NCI-H226 (cell line): Measurements from ENCODE around the gene UTP18.
"Not testable (repeated sequence)": the region's sequence is repeated elsewhere in the genome, so short reads cannot be mapped to it uniquely, and the experiment has no call there.

Experiments used
- DNase-seq: peaks from one replicate; pipeline ENCODE4 v3.0.0-alpha.2; 2015

The UTP18 gene

DNA sequence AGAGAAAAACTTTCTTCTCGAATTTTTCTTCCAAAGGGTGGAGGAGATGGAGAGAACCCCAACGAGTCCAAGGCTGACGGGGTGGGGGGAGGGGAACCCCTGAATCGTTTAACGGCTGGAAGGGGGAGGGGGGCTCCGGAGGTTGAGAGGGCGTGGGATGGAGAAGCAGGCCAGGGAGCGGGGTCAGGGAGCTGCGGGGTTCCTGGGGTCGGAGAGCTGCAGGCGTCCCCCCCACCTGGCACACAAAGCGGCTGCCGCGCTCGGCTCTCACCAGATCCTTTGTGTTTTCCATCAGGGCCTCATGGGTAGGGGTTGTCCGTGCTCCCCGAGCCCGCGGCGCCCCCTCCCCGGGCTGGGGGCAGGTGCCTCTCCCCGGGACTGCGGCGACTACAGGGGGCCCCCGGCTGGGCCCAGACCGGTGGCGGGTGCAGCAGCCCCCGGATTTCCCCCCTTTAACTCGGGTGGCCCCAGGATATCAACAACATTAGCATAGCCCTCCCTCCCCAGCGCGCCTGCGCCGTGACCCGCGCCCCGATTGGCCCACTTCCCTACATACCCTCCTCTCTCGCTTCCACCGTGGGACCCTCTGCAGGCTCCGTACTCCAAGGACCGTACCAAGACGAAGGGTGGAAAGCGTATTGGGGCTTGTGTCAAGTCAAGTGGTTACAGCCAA is 646 bp upstream of the UTP18 start, which contains the start of gene MBTD1:
Gene MBTD1, minus strand, starts transcription at position 486 of the 673 bp plus-strand sequence. CDS start 34,888 bp downstream, outside the sequence.
- peak; percentile 86 for DNase-seq

DNA sequence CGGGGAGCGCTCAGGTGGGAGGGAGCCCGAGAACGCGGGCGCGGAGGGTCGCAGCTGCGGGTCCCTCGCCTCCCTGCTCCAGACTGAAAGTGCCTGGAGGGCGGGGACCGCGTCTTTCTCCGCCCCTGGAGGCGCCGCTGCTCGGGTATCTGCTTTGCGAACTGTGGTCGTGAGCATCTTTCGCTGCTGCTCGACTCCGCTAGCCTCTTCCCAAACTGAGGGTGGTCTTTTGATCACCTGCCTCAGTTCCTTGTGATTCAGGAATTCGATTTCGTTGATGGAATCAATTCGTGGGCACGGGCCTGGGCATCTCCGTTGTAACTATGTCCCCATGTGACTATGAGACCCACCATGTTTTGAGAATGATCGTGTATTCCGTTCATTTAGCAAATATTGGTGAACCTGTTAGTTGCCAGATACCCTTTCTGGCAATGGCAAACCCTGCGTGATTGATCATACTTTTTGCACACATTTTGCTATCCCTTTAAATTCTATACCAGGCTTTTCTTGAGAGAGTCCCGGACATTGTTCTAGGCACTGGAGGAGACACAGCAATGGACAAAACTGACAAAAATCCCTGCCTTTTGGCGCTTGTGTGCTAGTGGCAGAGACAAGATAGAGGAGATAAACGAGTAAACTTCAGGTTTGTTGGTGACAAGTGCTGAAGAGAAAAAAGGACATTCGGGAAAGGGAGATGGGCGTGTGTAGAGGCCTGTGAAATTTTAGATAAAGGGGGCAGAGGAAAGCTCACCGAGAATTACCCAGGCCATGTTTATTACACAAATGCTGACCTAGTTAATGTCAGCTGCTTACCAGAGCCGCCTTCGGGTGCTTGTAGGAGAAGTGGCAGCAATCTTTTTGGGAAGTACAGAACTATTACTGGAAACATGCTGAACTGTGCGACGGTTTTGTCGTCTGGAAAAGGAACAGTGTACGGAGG is 948 bp downstream of the UTP18 start:
- DNase-seq, result no peak

DNA sequence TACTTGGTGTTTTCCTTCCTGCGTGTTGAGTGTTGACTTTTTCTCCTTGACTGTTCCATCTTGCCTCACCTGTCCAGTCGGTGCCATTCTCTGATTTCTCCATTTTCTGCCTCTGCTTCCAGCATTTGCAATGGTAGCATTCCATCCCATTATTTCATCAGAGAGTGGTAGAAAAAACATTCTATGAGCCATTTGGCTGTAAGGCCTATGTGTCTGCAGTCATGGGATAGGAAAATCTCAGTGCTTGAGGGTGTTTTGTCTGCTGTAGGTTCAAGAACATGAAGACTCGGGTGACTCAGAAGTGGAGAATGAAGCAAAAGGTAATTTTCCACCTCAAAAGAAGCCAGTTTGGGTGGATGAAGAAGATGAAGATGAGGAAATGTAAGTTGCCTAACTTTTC is 2.7 kb downstream of the UTP18 start:
- DNase-seq, result peak; percentile 49

DNA sequence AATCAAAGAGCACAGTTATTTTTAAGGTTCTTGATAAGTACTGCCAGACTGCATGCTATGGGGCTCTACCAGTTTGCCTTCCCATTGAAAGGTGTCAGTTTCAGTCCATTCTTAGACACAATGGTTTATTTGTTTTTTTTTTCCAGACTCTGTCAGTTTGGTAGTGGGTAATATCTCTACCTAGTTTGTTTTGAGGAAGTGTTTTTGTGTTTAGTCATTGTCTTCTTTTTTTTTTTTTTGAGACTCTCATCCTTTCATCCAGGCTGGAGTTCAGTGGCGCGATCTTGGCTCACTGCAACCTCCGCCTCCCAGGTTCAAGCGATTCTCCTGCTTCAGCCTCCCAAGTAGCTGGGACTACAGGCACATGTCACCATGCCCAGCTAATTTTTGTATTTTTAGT is 4.1 kb downstream of the UTP18 start:
- DNase-seq, result not testable (repeated sequence)

DNA sequence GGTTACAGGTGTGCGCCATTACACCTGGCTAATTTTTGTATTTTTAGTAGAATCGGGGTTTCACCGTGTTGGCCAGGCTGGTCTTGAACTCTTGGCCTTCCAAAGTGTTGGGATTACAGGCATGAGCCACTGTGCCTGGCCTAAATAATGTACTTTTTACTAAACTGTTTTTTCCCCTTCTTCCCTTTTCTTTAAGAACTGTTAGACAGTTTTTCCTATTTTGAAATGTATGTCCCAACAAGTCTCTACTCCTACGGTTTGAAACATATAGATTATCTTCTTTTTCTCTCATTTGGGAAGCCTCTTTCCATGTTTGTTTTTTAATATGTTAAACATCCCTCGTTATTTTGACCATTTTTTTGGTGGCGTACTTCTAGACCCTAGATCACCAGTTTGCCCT is 9.6 kb downstream of the UTP18 start:
- no peak for DNase-seq

DNA sequence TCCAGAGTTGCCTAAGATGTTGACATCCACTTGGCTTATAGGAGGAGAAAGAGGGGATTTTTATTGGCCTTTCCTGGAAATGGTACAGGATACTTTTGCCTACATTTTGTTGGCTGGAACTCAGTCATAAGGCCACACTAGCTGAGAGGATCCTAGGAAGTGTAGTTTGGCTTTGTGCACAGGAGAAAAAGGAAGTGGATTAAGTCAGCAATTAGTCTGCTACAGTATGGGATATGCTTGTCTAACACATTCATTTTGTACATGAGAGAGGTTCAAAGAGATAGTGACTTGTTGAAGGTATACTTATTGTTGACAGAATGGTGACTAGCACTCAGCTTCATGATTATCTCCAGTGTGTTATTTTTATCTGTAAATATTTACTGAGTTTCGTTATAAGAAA is 10.3 kb downstream of the UTP18 start:
- no peak for DNase-seq

DNA sequence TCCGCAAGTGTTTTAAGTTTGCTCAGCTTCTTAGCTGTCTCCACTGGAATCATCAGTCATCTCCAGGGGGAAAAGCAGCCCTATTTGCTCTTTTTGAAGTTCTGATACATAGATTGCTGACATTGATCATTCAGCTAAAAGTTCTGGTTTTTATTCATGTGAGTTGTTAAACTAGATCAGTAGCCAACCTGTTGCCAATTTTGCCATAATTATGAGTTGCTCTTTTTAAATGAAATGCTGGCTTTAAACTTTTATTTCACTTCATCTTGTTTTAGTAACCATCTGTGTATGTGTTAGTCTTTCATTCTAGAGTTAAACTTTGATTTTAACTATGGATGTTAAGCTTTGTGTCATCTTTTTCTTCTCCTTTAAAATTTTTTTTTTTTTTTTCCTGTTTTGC is 12.5 kb downstream of the UTP18 start:
- DNase-seq, result no peak

DNA sequence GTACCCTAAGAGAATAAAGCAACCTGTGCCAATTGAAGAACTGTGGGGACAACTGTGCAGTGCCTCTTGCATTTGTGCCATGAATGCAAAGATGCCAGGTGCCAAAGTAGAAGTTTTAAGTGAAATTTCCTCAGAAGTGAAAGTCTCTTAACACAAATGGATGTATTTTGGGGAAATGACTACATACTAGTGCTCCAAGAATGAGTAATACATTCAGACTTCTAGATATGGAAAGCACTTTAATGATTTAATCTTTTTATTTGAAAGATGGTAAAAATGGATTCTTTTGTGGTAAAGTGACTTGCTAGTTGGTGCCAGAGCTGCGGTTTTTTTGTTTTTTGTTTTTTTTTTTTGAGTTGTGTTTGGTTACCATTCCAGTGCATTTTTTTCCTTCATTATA is 15.0 kb downstream of the UTP18 start:
- DNase-seq, result no peak

DNA sequence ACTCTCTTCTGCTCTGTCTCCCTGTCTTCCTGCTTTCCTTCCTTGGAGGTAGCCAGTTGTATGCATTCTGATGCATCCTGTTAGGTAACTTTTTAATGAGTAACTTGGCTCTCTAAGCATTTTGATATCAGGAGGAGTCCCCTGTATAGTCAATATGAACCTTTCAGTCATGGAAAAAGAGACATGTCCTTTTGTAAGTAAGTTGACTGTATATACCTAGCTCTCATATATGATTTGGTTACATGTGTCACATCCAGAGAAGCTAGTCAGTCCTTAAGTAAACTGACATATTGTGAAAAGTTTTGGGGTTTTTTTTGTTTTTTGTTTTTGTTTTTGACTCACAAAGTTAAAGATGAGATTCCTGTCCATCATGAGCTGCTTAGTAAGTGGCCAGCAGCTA is 18.8 kb downstream of the UTP18 start:
- no peak for DNase-seq

DNA sequence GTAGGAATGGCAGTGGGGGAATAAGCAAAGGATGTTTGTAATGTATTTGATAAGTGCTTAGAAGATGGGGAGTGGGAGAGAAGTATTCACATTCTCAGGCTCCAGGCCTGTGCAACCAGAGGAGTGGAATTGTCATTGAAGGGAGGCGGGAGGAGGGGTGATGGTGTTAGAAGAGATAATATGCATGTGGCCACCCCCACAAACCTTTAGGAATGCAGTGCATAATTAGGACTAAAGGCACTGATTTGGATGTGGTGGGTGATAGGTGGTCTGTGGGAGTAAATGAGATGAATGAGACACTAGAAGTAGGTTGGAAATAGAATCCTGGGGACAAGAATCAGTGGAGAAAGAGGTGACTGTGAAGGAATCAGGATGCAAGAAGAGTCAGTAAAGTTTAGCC is 27.1 kb downstream of the UTP18 start:
- no peak for DNase-seq

DNA sequence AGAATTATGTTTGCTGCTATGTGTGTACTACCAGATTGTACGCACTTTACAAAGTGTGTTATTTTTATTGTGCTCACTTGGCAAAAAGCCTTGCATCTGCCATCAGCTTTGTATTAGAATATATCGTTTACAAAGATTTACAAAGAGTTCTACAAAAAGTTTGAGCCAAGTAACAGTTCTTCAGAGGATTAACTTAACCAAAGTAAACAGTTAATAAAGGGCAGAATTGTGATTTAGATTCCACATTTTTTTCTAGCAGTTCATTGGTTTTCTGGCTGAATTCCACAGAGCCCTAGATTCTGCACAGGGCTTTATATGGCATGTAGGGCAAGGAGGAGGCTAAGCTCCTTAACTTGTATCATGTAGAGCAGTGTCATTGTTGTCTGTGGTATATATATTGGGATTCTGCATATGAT is 29.4 kb downstream of the UTP18 start:
- no peak for DNase-seq

DNA sequence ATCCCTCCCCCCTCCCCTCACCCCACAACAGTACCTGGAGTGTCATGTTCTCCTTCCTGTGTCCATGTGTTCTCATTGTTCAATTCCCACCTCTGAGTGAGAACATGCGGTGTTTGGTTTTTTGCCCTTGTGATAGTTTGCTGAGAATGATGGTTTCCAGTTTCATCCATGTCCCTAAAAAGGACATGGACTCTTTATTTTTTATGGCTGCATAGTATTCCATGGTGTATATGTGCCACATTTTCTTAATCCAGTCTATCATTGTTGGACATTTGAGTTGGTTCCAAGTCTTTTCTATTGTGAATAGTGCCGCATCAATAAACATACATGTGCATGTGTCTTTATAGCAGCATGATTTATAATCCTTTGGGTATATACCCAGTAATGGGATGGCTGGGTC is 34.0 kb downstream of the UTP18 start:
- DNase-seq, result not testable (repeated sequence)

DNA sequence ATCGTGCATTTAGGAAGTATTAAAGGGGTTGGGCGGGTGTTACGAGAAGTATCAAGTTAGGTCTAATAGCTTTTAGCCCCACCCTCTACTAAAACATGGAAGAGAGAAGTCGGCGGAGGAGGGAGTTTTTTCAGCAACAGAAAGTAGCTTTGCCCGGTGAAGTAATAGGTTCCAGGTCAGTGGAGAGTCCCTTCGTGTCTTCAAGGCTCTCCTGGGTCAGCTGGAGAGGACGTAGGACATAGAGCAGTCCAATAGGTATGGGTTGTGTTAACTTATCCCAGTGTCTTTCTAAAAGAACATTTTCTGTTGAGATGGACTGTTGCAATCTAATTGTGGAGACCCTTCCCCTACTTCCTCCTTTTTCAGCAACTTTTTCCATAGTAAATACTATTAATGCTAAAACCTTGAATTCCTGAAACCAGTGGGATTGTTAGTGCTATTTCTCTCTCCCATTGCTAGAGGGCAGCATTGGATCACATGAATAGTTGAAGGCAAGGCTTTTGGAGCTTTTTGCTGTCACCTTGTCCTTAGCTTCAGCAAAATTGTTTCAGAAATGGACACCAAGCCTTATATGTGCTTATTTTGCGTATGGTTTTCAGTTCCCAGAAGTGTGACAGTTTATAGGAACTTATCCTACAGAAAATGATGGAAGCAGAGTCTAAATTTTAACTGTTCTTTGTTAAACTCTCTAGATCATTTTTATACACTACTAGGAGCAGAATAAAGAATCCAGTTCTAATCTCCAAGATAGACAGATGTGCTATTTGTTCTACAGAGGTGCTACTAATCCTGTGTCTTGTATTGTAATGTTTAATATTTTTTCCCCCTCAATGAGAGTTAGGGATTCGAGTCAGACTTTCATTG is 38.4 kb downstream of the UTP18 start:
- peak; percentile 19 for DNase-seq

DNA sequence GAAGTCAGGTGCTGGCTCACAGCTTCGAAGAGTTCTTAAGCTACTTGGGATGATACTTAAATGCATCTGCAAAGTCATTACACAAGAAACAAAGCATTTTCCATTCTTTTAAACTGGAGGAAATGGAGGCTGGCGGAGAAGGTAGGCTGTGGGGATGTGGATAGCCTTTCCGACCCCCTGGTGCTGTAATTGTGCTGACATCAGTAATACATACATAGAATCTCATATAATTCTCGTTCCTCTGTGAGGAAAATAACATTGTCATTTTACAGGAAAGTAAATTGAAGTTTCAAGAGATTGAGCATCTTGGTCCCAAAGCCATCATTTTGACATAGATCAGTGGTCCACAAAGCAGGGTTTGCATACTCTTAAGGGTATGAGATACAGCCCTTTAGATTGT is 39.5 kb downstream of the UTP18 start:
- DNase-seq, result no peak

DNA sequence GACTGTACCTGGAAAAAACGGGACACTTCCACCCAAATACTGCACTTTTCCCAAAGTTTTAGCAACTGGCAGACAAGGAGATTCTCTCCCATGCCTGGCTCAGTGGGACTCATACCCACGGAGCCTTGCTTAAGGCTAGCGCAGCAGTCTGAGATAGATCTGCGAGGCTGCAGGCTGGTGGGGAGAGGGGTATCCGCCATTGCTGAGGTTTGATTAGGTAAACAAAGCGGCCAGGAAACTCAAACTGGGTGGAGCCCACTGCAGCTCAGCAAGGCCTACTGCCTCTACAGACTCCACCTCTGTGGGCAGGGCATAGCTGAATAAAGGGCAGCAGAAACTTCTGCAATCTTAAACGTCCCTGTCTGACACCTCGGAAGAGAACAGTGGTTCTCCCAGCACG is 44.8 kb downstream of the UTP18 start:
- no peak for DNase-seq

DNA sequence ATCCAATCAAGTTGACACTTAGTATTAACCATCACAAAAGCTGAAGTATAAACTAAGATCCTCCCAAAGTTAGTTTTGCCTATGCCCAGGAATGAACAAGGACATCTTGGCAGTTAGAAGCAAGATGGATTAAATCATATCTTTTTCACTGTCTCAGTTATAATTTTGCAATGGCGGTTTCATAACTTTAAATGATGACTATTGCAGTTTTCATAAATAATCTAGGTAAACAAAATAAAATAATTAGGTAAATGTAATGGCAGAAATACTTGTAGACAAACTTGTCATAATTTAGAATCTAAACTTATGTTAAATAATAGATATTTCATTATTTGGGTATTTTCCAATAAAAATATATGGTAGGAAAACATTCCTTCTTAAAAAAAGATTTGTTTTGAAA is 51.7 kb downstream of the UTP18 start:
- DNase-seq, result not testable (repeated sequence)

DNA sequence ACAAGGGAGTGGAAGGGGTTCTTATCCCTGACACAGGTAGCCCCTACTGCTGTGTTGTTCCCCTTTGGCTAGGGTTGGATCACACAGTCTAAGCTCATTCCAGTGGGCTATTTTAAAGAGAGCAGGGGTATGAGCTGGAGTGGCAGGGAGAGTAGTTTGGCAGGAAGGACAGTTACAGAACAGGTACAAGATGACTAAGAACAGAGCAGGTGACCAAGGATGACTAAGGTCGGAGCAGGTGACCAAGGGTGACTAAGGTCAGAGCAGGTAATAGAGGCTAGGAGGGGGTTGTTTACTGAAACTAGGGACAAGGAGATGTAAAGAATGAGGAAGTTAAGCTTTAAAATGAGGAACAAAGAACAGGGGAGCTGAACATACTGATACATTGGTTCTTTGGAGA is 58.8 kb downstream of the UTP18 start:
- no peak for DNase-seq

DNA sequence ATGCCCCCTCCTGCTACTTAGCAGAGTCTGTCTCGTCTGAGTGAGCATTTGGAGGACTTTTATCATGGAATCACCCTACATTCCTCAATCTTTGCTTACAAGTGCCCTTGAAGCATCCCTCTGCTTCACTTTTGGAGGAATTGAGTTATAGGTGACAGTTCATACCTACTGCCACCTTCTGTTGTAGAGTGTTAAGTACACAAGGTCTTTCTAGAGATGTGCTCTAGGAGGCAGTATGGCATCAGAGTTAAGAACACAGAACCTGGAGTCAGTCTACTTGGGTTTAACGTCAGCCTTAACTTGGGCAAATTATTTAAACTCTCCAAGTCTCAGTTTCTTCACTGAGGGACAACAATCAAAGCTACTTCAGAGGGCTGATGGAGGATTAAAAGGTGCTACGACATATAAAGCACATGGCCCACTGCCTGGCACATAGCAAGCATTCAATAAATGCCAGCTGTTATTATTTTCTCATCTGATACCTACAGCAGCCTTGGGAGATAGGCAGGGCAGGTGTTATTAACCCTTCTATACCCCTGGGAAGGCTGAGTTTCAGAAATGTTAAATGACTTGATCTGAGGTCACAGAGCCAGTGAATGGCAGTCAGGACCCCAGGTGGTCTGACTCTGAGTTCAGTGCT is 62.2 kb downstream of the UTP18 start:
- DNase-seq, result peak; percentile 4

DNA sequence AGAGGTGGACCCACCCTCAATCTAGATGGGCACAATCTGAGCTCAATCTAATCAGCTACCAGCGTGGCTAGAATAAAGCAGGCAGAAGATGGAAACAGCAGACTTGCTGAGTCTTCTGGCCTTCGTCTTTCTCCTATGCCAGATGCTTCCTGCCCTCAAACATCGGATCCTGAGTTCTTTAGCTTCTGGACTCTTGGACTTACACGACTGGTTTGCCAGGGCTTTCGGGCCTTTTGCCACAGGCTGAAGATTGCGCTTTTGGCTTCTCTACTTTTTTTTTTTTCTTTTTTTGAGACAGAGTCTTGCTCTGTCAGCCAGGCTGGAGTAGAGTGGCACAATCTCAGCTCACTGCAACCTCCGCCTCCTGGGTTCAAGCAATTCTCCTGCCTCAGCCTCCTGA is 65.1 kb downstream of the UTP18 start:
- no peak for DNase-seq

DNA sequence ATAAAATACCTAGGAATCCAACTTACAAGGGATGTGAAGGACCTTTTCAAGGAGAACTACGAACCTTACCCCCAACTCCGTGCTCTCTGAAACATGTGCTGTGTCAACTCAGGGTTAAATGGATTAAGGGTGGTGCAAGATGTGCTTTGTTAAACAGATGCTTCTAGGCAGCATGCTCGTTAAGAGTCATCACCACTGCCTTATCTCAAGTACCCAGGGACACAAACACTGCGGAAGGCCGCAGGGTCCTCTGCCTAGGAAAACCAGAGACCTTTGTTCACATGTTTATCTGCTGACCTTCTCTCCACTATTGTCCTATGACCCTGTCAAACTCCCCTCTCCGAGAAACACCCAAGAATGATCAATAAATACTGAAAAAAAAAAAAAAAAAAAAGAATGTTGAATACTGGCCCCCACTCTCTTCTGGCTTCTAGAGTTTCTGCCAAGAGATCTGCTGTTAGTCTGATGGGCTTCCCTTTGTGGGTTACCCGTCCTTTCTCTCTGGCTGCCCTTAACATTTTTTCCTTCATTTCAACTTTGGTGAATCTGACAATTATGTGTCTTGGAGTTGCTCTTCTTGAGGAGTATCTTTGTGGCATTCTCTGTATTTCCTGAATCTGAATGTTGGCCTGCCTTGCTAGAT is 70.6 kb downstream of the UTP18 start:
- DNase-seq, result not testable (repeated sequence)

DNA sequence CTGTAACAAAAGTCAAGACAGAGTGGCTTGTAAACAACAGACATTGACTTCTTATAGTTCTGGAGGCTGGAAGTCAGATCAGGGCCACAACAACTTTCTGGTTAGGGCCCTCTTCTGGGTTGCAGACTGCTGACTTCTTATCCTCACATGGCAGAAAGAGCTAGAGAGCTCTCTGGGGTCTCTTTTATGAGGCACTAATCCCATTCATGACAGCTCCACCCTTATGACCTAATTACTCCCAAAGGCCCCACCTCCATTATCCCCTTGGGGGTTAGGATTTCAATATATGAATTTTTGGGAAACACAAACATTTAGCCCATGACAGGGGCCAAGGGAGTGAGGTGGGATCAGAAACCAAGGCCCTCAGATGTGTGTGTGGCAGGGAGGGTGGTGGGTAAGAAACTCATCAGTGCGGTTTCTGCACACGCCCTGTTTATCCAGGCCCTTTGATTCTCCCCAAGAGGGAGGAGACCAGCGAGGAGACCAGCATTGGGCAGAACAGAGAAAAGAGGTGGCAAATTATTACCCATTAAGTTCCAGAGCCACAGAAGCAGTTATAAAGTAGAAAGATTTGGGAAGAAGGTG is 74.8 kb downstream of the UTP18 start:
- DNase-seq, result no peak
